Calu3 (cell line): ENCODE data around the gene ST8SIA5. TPM values are rescaled to one million over a fixed set of nuclear protein-coding genes. Genes with fewer than 3 reads are reported as not detected.

Experiments used
- BruUV-seq: library from RNA; stranded (reverse); fragments of 400-500 nt; replicated peaks from 2 replicates; lab custom pipeline; 2021; lab: Mats Ljungman, UMichigan
- CTCF ChIA-PET: fragments of 300-600 bp; sonication (Branson Sonifier 250); formaldehyde crosslinking; loops from one replicate; lab custom pipeline; 2022; ENCODE audit warnings: antibody characterized with exemption; lab: Charles Lee
- DNase-seq: peaks from one replicate; pipeline ENCODE4 v3.0.0; 2022
- H3K27ac Mint-ChIP-seq: one replicate; pipeline ENCODE4 v1.8.0; 2022; ENCODE audit warnings: mixed read lengths; ENCODE audit not compliant: unreplicated experiment
- H3K27me3 Mint-ChIP-seq: one replicate; pipeline ENCODE4 v1.8.0; 2022; ENCODE audit warnings: mixed read lengths; ENCODE audit not compliant: unreplicated experiment
- H3K36me3 Mint-ChIP-seq: one replicate; pipeline ENCODE4 v1.8.0; 2022; ENCODE audit warnings: mild to moderate bottlenecking, moderate library complexity, mixed read lengths; ENCODE audit not compliant: insufficient read depth, unreplicated experiment
- H3K4me1 Mint-ChIP-seq: one replicate; pipeline ENCODE4 v1.8.0; 2022; ENCODE audit warnings: mild to moderate bottlenecking, low read depth, mixed read lengths; ENCODE audit not compliant: unreplicated experiment
- H3K4me3 Mint-ChIP-seq: one replicate; pipeline ENCODE4 v1.8.0; 2022; ENCODE audit warnings: mild to moderate bottlenecking, low read depth, moderate library complexity, mixed read lengths; ENCODE audit not compliant: unreplicated experiment
- H3K9me3 Mint-ChIP-seq: one replicate; pipeline ENCODE4 v1.8.0; 2022; ENCODE audit warnings: low read depth, mixed read lengths; ENCODE audit not compliant: unreplicated experiment
- CTCF ChIP-seq: fragments of 200-600 bp; IDR thresholded peaks from one replicate; pipeline ENCODE4 v1.8.0; 2022; ENCODE audit warnings: antibody characterized with exemption; ENCODE audit not compliant: unreplicated experiment
- intact Hi-C: fragments of 100-400 bp; cut with micrococcal nuclease; formaldehyde crosslinking; loops from one replicate; pipeline ENCODE4 v1.10.0; 2022; ENCODE audit not compliant: unreplicated experiment
- total RNA-seq: library from RNA; stranded (reverse); gene quantifications from 2 replicates; pipeline ENCODE4 v1.2.3, GENCODE V29; 2022

The ST8SIA5 gene
- total RNA-seq, 1 experiment from 2014 or later, result not detected

- no peak overlapping the region for H3K27ac Mint-ChIP-seq
- H3K4me1 Mint-ChIP-seq, result no peaks in the 10 kb centered on the region
- no peak for DNase-seq
- H3K9me3 Mint-ChIP-seq, result no peaks in the 10 kb centered on the region
- no TSS peak for BruUV-seq
- intact Hi-C loops, result no loop called here
- CTCF ChIA-PET, result no interaction called here
- H3K27me3 Mint-ChIP-seq, result peaks cover 83% of the 10 kb centered on the region
- no peak overlapping the region for H3K4me3 Mint-ChIP-seq
- TF ChIP-seq CTCF, result no peak
- H3K36me3 Mint-ChIP-seq, result no peaks in the 10 kb centered on the region
Measured at GRCh38 chr18:46740046-46740445, 16.8 kb downstream of the ST8SIA5 start.

GRCh38 chr18:46738491-46738890 lies 18.4 kb downstream of the ST8SIA5 start:
- no peaks in the 10 kb centered on the region for H3K4me1 Mint-ChIP-seq
- BruUV-seq, result no TSS peak

GRCh38 chr18:46736736-46737135 lies 20.1 kb downstream of the ST8SIA5 start:
- no peaks in the 10 kb centered on the region for H3K9me3 Mint-ChIP-seq
- TF ChIP-seq CTCF, result no peak
- no TSS peak for BruUV-seq
- intact Hi-C loops, result no loop called here
- no peak overlapping the region for H3K27ac Mint-ChIP-seq
- no peak overlapping the region for H3K4me3 Mint-ChIP-seq
- CTCF ChIA-PET, result no interaction called here
- peaks cover 78% of the 10 kb centered on the region for H3K27me3 Mint-ChIP-seq
- no peaks in the 10 kb centered on the region for H3K4me1 Mint-ChIP-seq
- H3K36me3 Mint-ChIP-seq, result no peaks in the 10 kb centered on the region
- DNase-seq, result no peak

More at GRCh38 chr18:46738491-46738890, 18.4 kb downstream of the ST8SIA5 start:
- DNase-seq, result no peak
- Mint-ChIP-seq H3K27me3 (peaks cover 83% of the 10 kb centered on the region), H3K9me3 (no peaks in the 10 kb centered on the region), H3K36me3 (no peaks in the 10 kb centered on the region), H3K27ac (no peak overlapping the region), H3K4me3 (no peak overlapping the region)
- CTCF ChIA-PET, result no interaction called here
- intact Hi-C loops, result no loop called here
- TF ChIP-seq CTCF, result no peak

- no peaks in the 10 kb centered on the region for H3K9me3 Mint-ChIP-seq
- H3K36me3 Mint-ChIP-seq, result no peaks in the 10 kb centered on the region
- BruUV-seq, result no TSS peak
- CTCF ChIA-PET, result no interaction called here
- H3K27ac Mint-ChIP-seq, result no peak overlapping the region
- H3K4me1 Mint-ChIP-seq, result no peaks in the 10 kb centered on the region
- H3K4me3 Mint-ChIP-seq, result no peak overlapping the region
- peaks cover 78% of the 10 kb centered on the region for H3K27me3 Mint-ChIP-seq
- no peak for DNase-seq
- intact Hi-C loops, result no loop called here
- TF ChIP-seq CTCF, result no peak
Measured at GRCh38 chr18:46736135-46736534, 20.7 kb downstream of the ST8SIA5 start.
